ENCODE measurements around the gene MTHFR. TPM values are rescaled to one million over a fixed set of nuclear protein-coding genes. Genes with fewer than 3 reads are reported as not detected.
"Not testable (repeated sequence)": the region's sequence is repeated elsewhere in the genome, so short reads cannot be mapped to it uniquely, and the experiment has no call there.

The MTHFR gene
- polyA plus RNA-seq, 2 donors: 8.2 to 9.4 TPM

GRCh38 chr1:11813021-11813420 is 7.3 kb upstream of the MTHFR start:
- no peaks in the 10 kb centered on the region for H3K9me3 ChIP-seq (ENCODE audit: control insufficient read depth in 2 of 2, insufficient read depth in 1 of 2, low read depth in 1 of 2, low read length in 1 of 2)
- 84 to 94% methylated on average over 5 of the region's 5 CpGs for WGBS, 2 donors
- no peak overlapping the region for H3K27ac ChIP-seq (ENCODE audit: low read depth in 2 of 2, low read length in 1 of 2)
- H3K4me3 ChIP-seq (ENCODE audit: low read depth in 1 of 2, low read length in 2 of 2): no peak overlapping the region
- H3K27me3 ChIP-seq (ENCODE audit: control insufficient read depth in 1 of 2, insufficient read depth in 2 of 2, low read length in 2 of 2): no peaks in the 10 kb centered on the region
- no peaks in the 10 kb centered on the region for H3K4me1 ChIP-seq (ENCODE audit: control insufficient read depth in 2 of 2, insufficient read depth in 2 of 2, low read length in 1 of 2)
- H3K36me3 ChIP-seq (ENCODE audit: control insufficient read depth in 2 of 2, insufficient read depth in 2 of 2, low read length in 1 of 2): peaks cover 7 to 14% of the 10 kb centered on the region in 2 donors

DNA sequence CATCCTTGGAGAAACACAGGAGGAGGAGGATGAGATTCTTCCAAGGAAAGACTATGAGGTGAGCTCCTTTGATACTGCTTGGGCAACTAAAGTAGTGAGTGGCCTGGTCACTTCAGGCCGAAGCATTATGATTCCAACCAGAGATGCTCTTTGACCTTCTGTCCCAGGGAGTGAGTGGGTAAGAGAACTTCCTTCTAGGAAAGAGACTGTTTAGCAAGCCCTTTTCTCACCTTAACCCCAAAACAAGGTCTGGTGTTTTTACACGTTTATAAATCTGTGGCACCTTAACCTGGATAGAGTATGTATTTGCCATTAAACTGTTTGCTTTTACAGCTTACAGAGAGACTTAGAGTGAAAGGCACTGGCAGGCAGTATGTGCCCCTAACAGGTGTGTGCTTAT is 1.4 kb upstream of the MTHFR start:
- peaks cover 4 to 10% of the 10 kb centered on the region in 2 donors for H3K4me1 ChIP-seq (ENCODE audit: control insufficient read depth in 2 of 2, insufficient read depth in 2 of 2, low read length in 1 of 2)
- no peaks in the 10 kb centered on the region for H3K27me3 ChIP-seq (ENCODE audit: control insufficient read depth in 1 of 2, insufficient read depth in 2 of 2, low read length in 2 of 2)
- 46 to 58% methylated on average over 2 of the region's 2 CpGs for WGBS, 2 donors
- no peaks in the 10 kb centered on the region for H3K9me3 ChIP-seq (ENCODE audit: control insufficient read depth in 2 of 2, insufficient read depth in 1 of 2, low read depth in 1 of 2, low read length in 1 of 2)
- H3K4me3 ChIP-seq (ENCODE audit: low read depth in 1 of 2, low read length in 2 of 2): peak overlapping the region in 1 of 2 donors; percentile 78
- peak overlapping the region; percentile 90 to 98 for H3K27ac ChIP-seq (ENCODE audit: low read depth in 2 of 2, low read length in 1 of 2)
- H3K36me3 ChIP-seq (ENCODE audit: control insufficient read depth in 2 of 2, insufficient read depth in 2 of 2, low read length in 1 of 2): peaks cover 0 to 3% of the 10 kb centered on the region in 2 donors

DNA sequence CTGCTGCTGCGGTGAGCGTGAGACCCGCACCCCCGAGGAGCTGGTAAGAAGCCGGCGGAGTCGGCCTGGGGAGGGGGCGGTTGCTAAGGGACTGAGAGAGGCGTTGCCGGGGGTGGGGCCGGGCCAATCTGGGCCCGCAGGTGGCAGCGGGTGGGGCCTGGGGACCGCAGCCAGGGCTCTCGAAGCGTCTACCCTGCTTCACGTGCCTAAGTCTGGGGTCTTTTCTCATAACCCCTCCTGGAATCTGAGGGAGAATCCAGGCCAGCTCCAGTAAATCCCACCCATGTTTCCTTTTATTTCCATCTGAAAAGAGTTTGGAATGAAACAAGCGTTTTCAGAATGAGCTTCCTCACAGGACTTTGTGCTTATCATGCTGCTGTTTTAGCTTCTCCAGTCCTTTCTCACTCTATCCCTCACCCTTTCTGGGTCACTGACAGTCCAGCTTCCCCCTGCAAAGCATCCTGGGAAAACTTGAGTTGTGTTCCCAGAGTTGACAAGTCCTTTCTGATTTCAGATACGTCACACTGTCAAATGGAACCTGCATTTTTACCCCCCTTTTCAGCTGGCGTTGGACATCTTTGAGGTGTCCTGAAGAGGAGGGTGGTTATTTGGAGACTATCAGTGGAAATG is 658 bp upstream of the MTHFR start:
- Histone ChIP-seq H3K4me3 (ENCODE audit: low read depth in 1 of 2, low read length in 2 of 2) (peak overlapping the region; percentile 73 to 78), H3K36me3 (ENCODE audit: control insufficient read depth in 2 of 2, insufficient read depth in 2 of 2, low read length in 1 of 2) (peaks cover 0 to 3% of the 10 kb centered on the region in 2 donors), H3K9me3 (ENCODE audit: control insufficient read depth in 2 of 2, insufficient read depth in 1 of 2, low read depth in 1 of 2, low read length in 1 of 2) (no peaks in the 10 kb centered on the region), H3K27ac (ENCODE audit: low read depth in 2 of 2, low read length in 1 of 2) (peak overlapping the region; percentile 90 to 98), H3K4me1 (ENCODE audit: control insufficient read depth in 2 of 2, insufficient read depth in 2 of 2, low read length in 1 of 2) (peaks cover 4 to 10% of the 10 kb centered on the region in 2 donors), H3K27me3 (ENCODE audit: control insufficient read depth in 1 of 2, insufficient read depth in 2 of 2, low read length in 2 of 2) (no peaks in the 10 kb centered on the region)
- 1 to 2% methylated on average over 17 to 20 of the region's 20 CpGs for WGBS, 2 donors

DNA sequence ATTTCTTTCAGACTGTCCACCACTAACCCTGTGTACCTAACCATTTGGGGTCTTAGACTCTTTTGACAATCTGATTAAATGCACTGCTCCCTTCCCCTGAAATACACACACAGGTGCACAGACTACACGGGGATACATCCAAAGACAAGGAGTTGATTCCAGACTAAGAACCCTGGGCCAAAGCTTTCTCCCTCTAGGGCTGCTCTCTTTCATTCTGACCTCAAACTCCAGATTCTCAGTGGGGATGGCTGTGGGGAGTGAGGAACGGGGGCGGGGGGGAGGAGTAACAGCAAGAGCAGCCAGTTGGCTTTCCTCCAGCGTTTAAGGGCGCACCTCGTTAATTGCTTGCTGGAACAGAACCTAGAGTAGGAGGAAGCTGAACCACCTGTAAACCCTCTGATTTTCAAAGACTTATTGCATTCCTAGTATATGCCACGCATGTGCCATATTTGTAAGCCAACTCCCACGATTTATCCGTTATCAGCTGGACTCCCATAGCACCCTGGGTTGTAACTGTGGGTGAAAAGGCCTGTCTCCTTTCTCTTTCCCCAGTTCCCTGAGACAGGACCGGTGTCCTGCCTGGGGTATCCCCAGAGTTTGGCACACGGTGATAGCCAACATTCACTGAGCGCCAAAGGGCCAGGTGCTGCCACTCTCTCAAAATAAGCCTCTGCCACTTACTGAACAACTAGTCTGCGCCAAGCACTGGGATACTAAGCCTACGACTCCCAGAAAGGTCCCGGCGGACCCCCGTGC is 920 bp downstream of the MTHFR start:
- Histone ChIP-seq H3K36me3 (ENCODE audit: control insufficient read depth in 2 of 2, insufficient read depth in 2 of 2, low read length in 1 of 2) (peaks cover 5 to 18% of the 10 kb centered on the region in 2 donors), H3K4me3 (ENCODE audit: low read depth in 1 of 2, low read length in 2 of 2) (peak overlapping the region; percentile 73 to 78), H3K27ac (ENCODE audit: low read depth in 2 of 2, low read length in 1 of 2) (peak overlapping the region; percentile 97 to 98), H3K4me1 (ENCODE audit: control insufficient read depth in 2 of 2, insufficient read depth in 2 of 2, low read length in 1 of 2) (peaks cover 4 to 10% of the 10 kb centered on the region in 2 donors), H3K9me3 (ENCODE audit: control insufficient read depth in 2 of 2, insufficient read depth in 1 of 2, low read depth in 1 of 2, low read length in 1 of 2) (no peaks in the 10 kb centered on the region), H3K27me3 (ENCODE audit: control insufficient read depth in 1 of 2, insufficient read depth in 2 of 2, low read length in 2 of 2) (no peaks in the 10 kb centered on the region)
- 3% methylated on average over 17 of the region's 17 CpGs for WGBS, 2 donors

DNA sequence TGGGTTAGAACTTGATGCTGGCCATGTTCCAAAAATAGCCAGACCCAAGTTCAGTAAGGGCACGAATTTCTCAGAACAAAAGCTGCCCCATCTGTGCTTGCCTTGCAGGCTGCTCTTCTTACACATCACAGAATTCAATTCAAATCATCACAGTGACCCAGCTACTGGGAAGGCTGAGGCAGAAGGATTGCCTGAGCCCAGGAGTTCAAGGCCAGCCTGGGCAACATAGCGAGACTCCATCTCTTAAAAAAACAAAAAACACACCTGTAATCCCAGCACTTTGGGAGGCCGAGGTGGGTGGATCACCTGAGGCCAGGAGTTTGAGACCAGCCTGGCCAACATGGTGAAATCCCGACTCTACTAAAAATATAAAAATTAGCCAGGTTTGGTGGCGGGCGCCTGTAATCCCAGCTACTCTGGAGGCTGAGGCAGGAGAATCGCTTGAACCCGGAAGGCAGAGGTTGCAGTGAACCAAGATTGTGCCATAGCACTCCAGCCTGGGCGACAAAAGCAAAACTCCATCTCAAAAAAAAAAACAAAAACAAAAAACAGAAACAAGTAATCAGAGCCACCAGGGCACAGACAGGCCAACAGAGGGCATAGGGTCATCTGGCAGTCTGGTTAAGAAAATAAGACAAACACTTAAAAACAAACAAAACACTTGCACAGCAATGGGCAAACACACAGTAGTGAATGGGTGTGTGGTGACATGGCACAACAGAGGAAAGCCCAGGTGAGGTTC is 1.7 kb downstream of the MTHFR start:
- H3K4me3 ChIP-seq (ENCODE audit: low read depth in 1 of 2, low read length in 2 of 2): peak overlapping the region in 1 of 2 donors; percentile 39
- WGBS, 2 donors: 68 to 69% methylated on average over 9 of the region's 9 CpGs

DNA sequence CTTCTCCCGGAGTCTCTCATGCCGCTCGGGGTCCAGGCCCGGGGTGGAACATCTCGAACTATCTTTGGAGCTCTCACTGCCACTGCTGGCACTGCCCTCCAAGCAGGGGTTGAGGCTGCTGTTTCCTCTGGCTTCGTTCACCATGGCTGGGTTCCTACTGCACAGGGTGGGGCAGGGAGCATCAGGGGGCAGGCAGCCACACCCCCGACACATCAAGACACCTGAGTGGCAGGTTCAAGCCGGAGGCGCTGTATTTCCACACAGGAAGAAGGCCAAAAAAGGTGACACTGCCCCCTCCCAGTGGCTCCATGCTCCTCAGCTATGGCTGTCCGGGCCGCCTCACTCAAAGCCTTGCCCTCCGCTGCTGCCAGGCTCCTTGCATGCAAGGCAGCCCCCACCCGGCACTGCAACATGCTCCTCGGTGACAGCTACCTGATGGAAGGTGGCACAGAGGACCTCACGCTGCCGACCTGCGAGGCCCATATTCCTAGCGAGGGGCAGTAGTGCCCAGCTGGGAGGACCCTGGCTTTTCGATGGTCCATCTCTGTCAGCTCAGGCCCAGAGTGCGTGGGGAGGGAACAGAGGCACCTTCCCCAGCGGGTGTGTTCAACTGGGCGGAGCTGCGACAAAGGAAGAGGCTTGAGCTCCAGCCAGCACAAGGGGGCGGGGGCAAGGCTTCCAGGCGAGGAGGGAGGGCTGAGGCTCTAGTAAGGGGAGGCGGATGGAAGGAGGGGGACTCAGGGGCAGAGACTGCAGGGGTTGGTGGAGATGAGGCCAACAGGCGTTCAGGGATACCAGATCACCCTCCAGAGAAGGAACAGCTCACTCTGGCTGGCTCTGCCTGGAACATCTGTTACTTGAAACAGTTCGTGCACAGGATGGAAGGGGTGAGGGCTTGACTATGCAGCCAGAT is 2.5 kb downstream of the MTHFR start:
- H3K4me3 ChIP-seq (ENCODE audit: low read depth in 1 of 2, low read length in 2 of 2): peak overlapping the region; percentile 39 to 50
- WGBS, 2 donors: 8 to 9% methylated on average over 28 of the region's 28 CpGs
- peaks cover 6 to 19% of the 10 kb centered on the region in 2 donors for H3K36me3 ChIP-seq (ENCODE audit: control insufficient read depth in 2 of 2, insufficient read depth in 2 of 2, low read length in 1 of 2)
- no peaks in the 10 kb centered on the region for H3K9me3 ChIP-seq (ENCODE audit: control insufficient read depth in 2 of 2, insufficient read depth in 1 of 2, low read depth in 1 of 2, low read length in 1 of 2)
- H3K4me1 ChIP-seq (ENCODE audit: control insufficient read depth in 2 of 2, insufficient read depth in 2 of 2, low read length in 1 of 2): peaks cover 4 to 10% of the 10 kb centered on the region in 2 donors
- no peaks in the 10 kb centered on the region for H3K27me3 ChIP-seq (ENCODE audit: control insufficient read depth in 1 of 2, insufficient read depth in 2 of 2, low read length in 2 of 2)
- H3K27ac ChIP-seq (ENCODE audit: low read depth in 2 of 2, low read length in 1 of 2): peak overlapping the region; percentile 80 to 98

More for the DNA sequence above, 1.7 kb downstream of the MTHFR start:
- Histone ChIP-seq H3K4me1 (ENCODE audit: control insufficient read depth in 2 of 2, insufficient read depth in 2 of 2, low read length in 1 of 2) (peaks cover 4 to 10% of the 10 kb centered on the region in 2 donors), H3K27ac (ENCODE audit: low read depth in 2 of 2, low read length in 1 of 2) (peak overlapping the region; percentile 97 to 98), H3K36me3 (ENCODE audit: control insufficient read depth in 2 of 2, insufficient read depth in 2 of 2, low read length in 1 of 2) (peaks cover 6 to 19% of the 10 kb centered on the region in 2 donors)
- H3K27me3 ChIP-seq (ENCODE audit: control insufficient read depth in 1 of 2, insufficient read depth in 2 of 2, low read length in 2 of 2); H3K9me3 ChIP-seq (ENCODE audit: control insufficient read depth in 2 of 2, insufficient read depth in 1 of 2, low read depth in 1 of 2, low read length in 1 of 2): not testable (repeated sequence)

DNA sequence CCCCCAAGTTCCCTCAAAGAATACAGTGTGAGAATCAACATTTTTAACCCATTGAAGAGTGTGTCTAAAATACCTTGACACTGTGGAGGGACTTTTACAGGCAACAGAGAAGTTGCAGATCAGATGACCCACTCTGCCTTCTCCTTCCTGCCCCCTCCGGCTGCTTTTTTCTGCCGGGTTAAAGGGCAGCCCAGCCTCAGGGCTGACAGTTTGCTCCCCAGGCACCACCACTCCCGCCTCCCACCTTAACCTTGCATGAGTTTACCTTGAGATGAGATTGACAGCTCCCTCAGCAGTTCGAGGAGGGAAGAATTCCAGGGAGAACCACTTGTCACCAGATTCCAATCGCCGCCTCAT is 3.2 kb downstream of the MTHFR start:
- peaks cover 4 to 10% of the 10 kb centered on the region in 2 donors for H3K4me1 ChIP-seq (ENCODE audit: control insufficient read depth in 2 of 2, insufficient read depth in 2 of 2, low read length in 1 of 2)

GRCh38 chr1:11800756-11801433 is 4.9 kb downstream of the MTHFR start:
- H3K36me3 ChIP-seq (ENCODE audit: control insufficient read depth in 2 of 2, insufficient read depth in 2 of 2, low read length in 1 of 2): peaks cover 6 to 29% of the 10 kb centered on the region in 2 donors
- no peak overlapping the region for H3K27ac ChIP-seq (ENCODE audit: low read depth in 2 of 2, low read length in 1 of 2)
- H3K4me1 ChIP-seq (ENCODE audit: control insufficient read depth in 2 of 2, insufficient read depth in 2 of 2, low read length in 1 of 2): peaks cover 4 to 10% of the 10 kb centered on the region in 2 donors
- no peak overlapping the region for H3K4me3 ChIP-seq (ENCODE audit: low read depth in 1 of 2, low read length in 2 of 2)
- no peaks in the 10 kb centered on the region for H3K27me3 ChIP-seq (ENCODE audit: control insufficient read depth in 1 of 2, insufficient read depth in 2 of 2, low read length in 2 of 2)
- H3K9me3 ChIP-seq (ENCODE audit: control insufficient read depth in 2 of 2, insufficient read depth in 1 of 2, low read depth in 1 of 2, low read length in 1 of 2): no peaks in the 10 kb centered on the region
- WGBS, 2 donors: 89 to 92% methylated on average over 21 of the region's 21 CpGs

More for the DNA sequence above, 3.2 kb downstream of the MTHFR start:
- Histone ChIP-seq H3K9me3 (ENCODE audit: control insufficient read depth in 2 of 2, insufficient read depth in 1 of 2, low read depth in 1 of 2, low read length in 1 of 2) (no peaks in the 10 kb centered on the region), H3K27ac (ENCODE audit: low read depth in 2 of 2, low read length in 1 of 2) (peak overlapping the region; percentile 80 to 98), H3K36me3 (ENCODE audit: control insufficient read depth in 2 of 2, insufficient read depth in 2 of 2, low read length in 1 of 2) (peaks cover 6 to 21% of the 10 kb centered on the region in 2 donors), H3K27me3 (ENCODE audit: control insufficient read depth in 1 of 2, insufficient read depth in 2 of 2, low read length in 2 of 2) (no peaks in the 10 kb centered on the region), H3K4me3 (ENCODE audit: low read depth in 1 of 2, low read length in 2 of 2) (peak overlapping the region; percentile 39 to 50)
- WGBS, 2 donors: 31% methylated on average over 6 of the region's 6 CpGs

Measured in esophagus (tissue), 2 donors.